Measurements from ENCODE around the gene CABLES2. TPM values are rescaled to one million over a fixed set of nuclear protein-coding genes. Genes with fewer than 3 reads are reported as not detected.

The CABLES2 gene
- total and polyA plus RNA-seq, 2 donors (not counting 3 experiments of a cell fraction or from before 2014, with no cell fraction given) = 7.8 to 9.9 TPM

GRCh38 chr20:62445553-62446340 lies 38.7 kb upstream of the CABLES2 start:
- intact Hi-C loops (cut with micrococcal nuclease) = no loop called here
- ChIA-PET CTCF (no interaction called here), POLR2A (no interaction called here)
- no peak overlapping the region for H2AFZ ChIP-seq (ENCODE audit: low read depth, low read length)
- FAIRE-seq = no peak
- no peaks in the 10 kb centered on the region for H3K9me3 ChIP-seq (replicated peaks; ENCODE audit: control insufficient read depth, insufficient read depth, low read length)
- no peak overlapping the region for H3K27ac ChIP-seq (ENCODE audit: insufficient read depth, low read depth, low read length)
- TF ChIP-seq JUN (IDR thresholded peaks at IDR 0.05; ENCODE audit: borderline replicate concordance, insufficient read depth, insufficient read length, low read depth) (no peak), GATA2 (IDR thresholded peaks at IDR 0.05; ENCODE audit: insufficient read depth, insufficient read length, low read depth, low read length) (no peak), POLR2A (IDR thresholded peaks at IDR 0.05; ENCODE audit: low read depth, low read length) (no peak), EZH2 (IDR thresholded peaks at IDR 0.05; ENCODE audit: borderline replicate concordance, low read depth, low read length, severe bottlenecking) (no peak), FOS (IDR thresholded peaks at IDR 0.05; ENCODE audit: borderline replicate concordance, insufficient read depth, low read length) (no peak), MYC (IDR thresholded peaks at IDR 0.05; ENCODE audit: low read depth, low read length) (no peak), CTCF (IDR thresholded peaks at IDR 0.05; ENCODE audit: extremely low read depth in 1 of 2, insufficient read depth in 1 of 2, low read depth in 1 of 2, low read length in 2 of 2) (no peak), MAX (IDR thresholded peaks at IDR 0.05; ENCODE audit: insufficient read depth, insufficient read length) (no peak), POLR2AphosphoS5 (IDR thresholded peaks at IDR 0.05; ENCODE audit: insufficient read depth, low read depth, low read length) (no peak)
- dilution Hi-C loops (cut with MboI; ENCODE audit: extremely low pct_ligation_motif_present, low sequenced_read_pairs) = no loop called here
- BruUV-seq (replicated peaks) = no TSS peak
- no peaks in the 10 kb centered on the region for H3K79me2 ChIP-seq (ENCODE audit: control insufficient read depth, insufficient read depth, low read length)
- no peaks in the 10 kb centered on the region for H3K36me3 ChIP-seq (ENCODE audit: control insufficient read depth in 2 of 2, extremely low read depth in 1 of 2, insufficient read depth in 2 of 2, low read length in 2 of 2)
- DNase-seq (ENCODE audit: low read depth, low spot score) = no peak
- no peak overlapping the region for H3K4me2 ChIP-seq (ENCODE audit: insufficient read depth, low read length)
- no peak overlapping the region for H3K9ac ChIP-seq (replicated peaks; ENCODE audit: extremely low read depth, insufficient read depth, low read length)
- H3K4me1 ChIP-seq (ENCODE audit: control insufficient read depth, extremely low read depth, insufficient read depth, low read length) = no peaks in the 10 kb centered on the region
- no peaks in the 10 kb centered on the region for H3K27me3 ChIP-seq (ENCODE audit: control insufficient read depth in 2 of 2, insufficient read depth in 2 of 2, low read length in 2 of 2)
- H3K4me3 ChIP-seq (replicated peaks in 1 of 3; ENCODE audit: insufficient read depth in 1 of 3, low read depth in 1 of 3, low read length in 3 of 3) = no peak overlapping the region
- no peaks in the 10 kb centered on the region for H3K9me1 ChIP-seq (replicated peaks; ENCODE audit: control insufficient read depth, extremely low read depth, insufficient read depth, low read length)
- H4K20me1 ChIP-seq (replicated peaks; ENCODE audit: control insufficient read depth, extremely low read depth, insufficient read depth, low read length) = no peaks in the 10 kb centered on the region
